Fibroblast of villous mesenchyme (primary cell): ENCODE measurements around the gene GSTO2. TPM values are rescaled to one million over a fixed set of nuclear protein-coding genes. Genes with fewer than 3 reads are reported as not detected.
A peak's percentile ranks its signal among the peaks of the same experiment; 100 is the strongest.

Experiments
- DNase-seq: peaks from one replicate; pipeline ENCODE4 v3.0.0-alpha.2; 2010; ENCODE audit warnings: low read depth
- H3K4me3 ChIP-seq: 2 replicates; pipeline ENCODE4 v1.5.1; 2011; ENCODE audit warnings: low read depth, mild to moderate bottlenecking, low read length
- total RNA-seq: library from RNA; depleted of rRNA; stranded (reverse); fragments of >200 nt; gene quantifications from 2 replicates; pipeline ENCODE4 v1.2.3, GENCODE V29; 2012
- TF ChIP-seq, protein P1 (sequence below): IDR thresholded peaks from 2 replicates; pipeline ENCODE4 v1.5.1; 2012; ENCODE audit warnings: low read depth, mild to moderate bottlenecking, low read length; ENCODE audit not compliant: insufficient read depth

Gene GSTO2
- total RNA-seq, 1 donor, result 2.2 TPM

DNA sequence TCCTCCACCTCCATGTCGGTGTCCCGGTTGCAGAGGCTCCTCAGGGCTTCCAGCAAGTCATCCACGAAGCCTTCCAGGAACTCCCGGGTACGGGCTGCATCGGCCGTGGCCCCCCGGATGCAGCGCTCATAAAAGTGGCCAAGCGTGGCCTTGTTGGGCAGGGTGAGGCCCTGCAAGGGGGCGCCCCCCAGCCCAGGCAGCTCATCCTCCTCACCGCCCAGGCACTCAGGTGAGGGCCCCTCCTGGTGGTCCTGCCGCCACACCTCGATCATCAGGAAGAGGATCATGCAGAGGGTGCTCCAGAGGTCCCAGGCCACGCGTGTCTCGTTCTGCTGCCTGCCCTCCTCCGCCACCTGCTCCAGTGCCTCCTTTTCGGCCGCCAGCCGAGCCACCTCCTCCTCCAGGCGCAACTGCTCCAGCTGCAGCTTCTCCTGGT, 46.5 kb downstream of the GSTO2 start:
- TF ChIP-seq, protein P1, sequence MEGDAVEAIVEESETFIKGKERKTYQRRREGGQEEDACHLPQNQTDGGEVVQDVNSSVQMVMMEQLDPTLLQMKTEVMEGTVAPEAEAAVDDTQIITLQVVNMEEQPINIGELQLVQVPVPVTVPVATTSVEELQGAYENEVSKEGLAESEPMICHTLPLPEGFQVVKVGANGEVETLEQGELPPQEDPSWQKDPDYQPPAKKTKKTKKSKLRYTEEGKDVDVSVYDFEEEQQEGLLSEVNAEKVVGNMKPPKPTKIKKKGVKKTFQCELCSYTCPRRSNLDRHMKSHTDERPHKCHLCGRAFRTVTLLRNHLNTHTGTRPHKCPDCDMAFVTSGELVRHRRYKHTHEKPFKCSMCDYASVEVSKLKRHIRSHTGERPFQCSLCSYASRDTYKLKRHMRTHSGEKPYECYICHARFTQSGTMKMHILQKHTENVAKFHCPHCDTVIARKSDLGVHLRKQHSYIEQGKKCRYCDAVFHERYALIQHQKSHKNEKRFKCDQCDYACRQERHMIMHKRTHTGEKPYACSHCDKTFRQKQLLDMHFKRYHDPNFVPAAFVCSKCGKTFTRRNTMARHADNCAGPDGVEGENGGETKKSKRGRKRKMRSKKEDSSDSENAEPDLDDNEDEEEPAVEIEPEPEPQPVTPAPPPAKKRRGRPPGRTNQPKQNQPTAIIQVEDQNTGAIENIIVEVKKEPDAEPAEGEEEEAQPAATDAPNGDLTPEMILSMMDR, result no peak
- no peak overlapping the region for H3K4me3 ChIP-seq

DNA sequence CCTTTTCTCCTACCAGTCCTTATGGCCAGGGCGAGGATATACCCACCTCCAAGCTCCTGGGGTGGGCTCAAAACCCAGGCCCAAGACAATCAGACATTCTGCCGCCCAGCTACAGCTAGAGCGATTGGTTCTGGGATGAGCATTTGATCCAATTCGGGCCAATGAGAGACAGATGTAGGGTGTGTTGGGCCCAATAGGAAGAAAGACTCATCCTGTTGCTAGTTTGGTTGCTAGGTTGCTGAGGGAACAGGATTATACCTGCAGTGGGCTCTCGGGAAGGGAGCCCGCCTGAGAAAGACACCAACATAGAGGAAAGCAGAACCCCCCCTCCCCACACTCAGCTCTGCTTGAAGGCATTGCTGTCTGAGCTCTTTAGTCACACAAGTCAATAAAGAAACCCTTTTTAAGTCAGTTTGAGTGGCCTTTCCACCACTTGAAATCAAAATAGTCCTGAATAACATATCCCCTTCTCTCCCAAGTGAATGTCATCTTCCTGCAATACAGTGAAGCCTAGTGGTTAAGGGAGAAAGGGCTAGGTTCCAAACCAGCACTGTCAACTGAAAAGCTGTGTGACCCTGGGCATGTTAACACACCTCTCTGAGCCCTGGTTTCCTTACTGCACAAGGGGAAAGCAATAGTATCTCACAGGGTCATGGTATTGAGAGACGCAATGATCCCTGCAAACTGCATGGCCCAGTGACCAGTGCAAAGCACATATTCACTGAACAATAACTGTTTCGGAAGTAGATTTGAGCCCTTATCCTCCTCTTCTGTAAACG, 47.5 kb downstream of the GSTO2 start:
- TF ChIP-seq, protein P1, result no peak
- no peak overlapping the region for H3K4me3 ChIP-seq
- DNase-seq, result no peak

More for the DNA sequence above, 46.5 kb downstream of the GSTO2 start:
- DNase-seq, result no peak

DNA sequence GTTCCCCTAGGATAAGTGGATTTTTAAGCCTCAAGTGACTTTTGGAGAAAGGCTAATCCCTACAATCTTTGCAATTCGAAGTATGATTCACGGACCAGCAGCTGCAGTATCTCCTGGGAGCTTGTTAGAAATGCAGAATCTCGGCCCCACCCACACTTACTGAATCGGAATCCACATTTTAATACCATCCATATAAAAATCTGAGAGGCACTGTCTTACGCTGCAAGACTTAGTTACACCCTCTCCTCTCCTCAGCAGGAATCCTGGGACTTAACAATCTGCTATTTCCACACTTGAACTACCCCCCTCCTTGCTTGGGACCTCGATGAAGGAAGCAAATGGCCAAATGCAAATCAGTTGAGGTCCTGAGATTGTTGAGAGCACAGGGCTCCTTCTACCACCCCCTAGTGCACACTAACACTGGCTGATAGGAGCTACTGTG, 48.3 kb downstream of the GSTO2 start:
- no peak overlapping the region for H3K4me3 ChIP-seq
- TF ChIP-seq, protein P1, result no peak
- DNase-seq, result peak; percentile 94

DNA sequence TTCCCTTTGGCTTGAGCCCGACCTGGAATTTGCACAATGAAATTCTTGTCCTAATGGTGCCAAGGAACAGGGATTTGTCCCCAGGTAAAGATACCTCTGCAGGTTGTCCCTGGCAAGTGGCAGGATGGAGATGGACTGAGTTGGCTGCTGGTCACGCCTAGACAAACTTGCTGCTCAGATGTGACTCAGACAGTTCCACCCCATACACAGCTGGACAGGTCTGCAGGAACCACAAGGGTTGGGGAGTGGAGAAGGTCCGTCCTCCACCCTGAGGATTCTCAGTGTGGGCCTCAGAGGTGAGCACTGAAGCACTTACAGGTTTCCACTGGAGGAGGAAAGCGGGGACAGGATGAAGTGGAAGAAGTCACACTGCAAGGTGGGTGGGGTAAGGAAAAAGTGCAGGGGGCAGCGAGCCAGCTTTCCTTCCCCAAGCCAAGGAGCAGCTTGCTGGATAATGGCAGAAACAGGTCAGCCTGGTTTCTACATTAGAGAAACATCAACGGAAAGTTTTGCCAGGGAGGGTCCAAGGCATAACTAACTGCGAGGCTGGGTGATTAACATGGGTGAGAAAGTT, 48.8 kb downstream of the GSTO2 start:
- H3K4me3 ChIP-seq, result no peak overlapping the region
- TF ChIP-seq, protein P1, result no peak
- no peak for DNase-seq

DNA sequence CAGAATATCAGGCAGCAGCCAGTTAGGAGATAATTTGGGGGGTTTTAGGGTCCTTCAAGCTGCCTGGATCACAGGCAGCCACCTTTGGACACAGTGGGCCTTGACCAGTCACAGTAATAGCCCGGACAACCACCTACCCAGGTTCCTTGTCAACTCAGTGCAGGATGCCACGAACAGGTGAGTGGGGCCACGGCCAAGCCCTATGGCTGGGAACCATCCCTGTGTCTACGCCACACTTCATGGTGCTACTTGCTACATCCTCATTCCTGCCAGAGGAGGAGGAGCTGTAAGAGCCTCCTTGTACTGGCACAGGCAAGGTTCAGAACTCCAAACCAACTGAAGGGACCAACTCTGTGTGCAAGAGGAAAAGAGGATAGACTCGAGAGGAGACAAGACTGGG, 49.3 kb downstream of the GSTO2 start:
- no peak for DNase-seq
- H3K4me3 ChIP-seq, result no peak overlapping the region
- TF ChIP-seq, protein P1, result no peak

DNA sequence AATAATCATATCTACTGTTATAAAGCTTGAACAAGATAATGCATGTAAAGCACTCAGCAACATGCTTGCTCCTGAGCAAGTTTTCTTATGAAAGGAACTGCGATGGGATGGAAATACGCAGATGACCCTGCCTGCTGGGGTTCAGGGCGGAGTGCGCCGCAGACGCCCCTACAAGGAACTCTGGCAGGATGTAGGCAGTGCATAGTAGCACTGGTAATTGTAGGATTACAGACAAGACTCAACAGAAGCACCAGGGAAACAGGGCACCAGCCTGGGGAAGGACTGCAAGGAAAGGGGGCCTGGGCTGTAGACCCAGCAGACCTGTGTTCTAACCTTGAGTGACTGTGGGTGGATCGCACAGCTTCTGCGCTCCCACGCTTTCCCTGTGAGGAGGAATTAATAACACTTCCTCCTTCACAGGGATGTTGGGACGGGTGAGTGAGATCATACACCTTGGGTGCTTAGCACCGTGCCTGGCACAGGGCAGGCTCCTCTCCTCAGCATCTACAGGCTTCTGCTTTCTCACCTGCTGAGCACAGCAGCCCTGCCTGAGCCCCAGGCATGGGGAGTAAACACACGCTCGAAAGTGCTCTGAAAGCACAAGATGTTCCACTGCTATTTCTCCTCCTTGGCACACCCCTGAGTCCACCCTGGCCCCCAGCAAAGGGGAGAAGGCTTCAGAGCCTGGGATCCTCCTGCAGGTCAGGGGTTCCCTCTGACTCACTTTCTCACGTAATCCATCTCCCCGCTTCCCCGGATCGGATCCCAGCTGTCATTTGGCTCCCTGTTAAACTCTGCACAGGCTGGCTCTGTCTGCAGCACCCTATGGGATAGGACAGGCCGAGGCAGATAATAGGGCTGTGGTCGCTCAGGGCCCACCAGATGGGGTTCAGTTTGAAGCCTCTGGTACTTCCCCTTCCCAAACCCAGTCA, 50.1 kb downstream of the GSTO2 start:
- peak; percentile 87 for DNase-seq
- H3K4me3 ChIP-seq, result no peak overlapping the region
- TF ChIP-seq, protein P1, result no peak
